Activated T-helper 1 cell treated with anti-CD3 and anti-CD28 coated beads, Interleukin-2, amount 50 U/mL, for 16 hours (primary cell): ENCODE data around the gene TMEM245.

Source experiments
- DNase-seq, 2 donors: peaks; one replicate each; pipeline ENCODE4 v3.0.0-alpha.2; 2020; ENCODE audit warnings: low read depth in 1 of 2, low spot score in 1 of 2

TMEM245 gene

GRCh38 chr9:109119439-109120203, at the start of gene TMEM245:
TMEM245 (minus strand) TSS chr9:109119947; CDS start chr9:109119913, 34 bp downstream.
- DNase-seq: peak; percentile 85 to 88

GRCh38 chr9:109168170-109168569, 48.4 kb upstream of the TMEM245 start:
- DNase-seq: no peak

- DNase-seq: no peak
Observed at GRCh38 chr9:109167716-109168115, 48.0 kb upstream of the TMEM245 start.

- DNase-seq: no peak
Observed at GRCh38 chr9:109166771-109167601, 47.2 kb upstream of the TMEM245 start, which contains the start of gene FRRS1L. FRRS1L (minus strand) TSS chr9:109167249; CDS start chr9:109167138, 111 bp downstream.

GRCh38 chr9:109166171-109166770, 46.5 kb upstream of the TMEM245 start:
- DNase-seq: no peak

GRCh38 chr9:109164042-109164441, 44.3 kb upstream of the TMEM245 start:
- no peak for DNase-seq

- DNase-seq: no peak
Observed at GRCh38 chr9:109163194-109163593, 43.4 kb upstream of the TMEM245 start.

- no peak for DNase-seq
Observed at GRCh38 chr9:109162677-109163076, 42.9 kb upstream of the TMEM245 start.

- DNase-seq: no peak
Observed at GRCh38 chr9:109161471-109161870, 41.7 kb upstream of the TMEM245 start.

GRCh38 chr9:109159583-109159982, 39.8 kb upstream of the TMEM245 start:
- no peak for DNase-seq

GRCh38 chr9:109158651-109159050, 38.9 kb upstream of the TMEM245 start:
- no peak for DNase-seq

GRCh38 chr9:109156708-109157107, 37.0 kb upstream of the TMEM245 start:
- DNase-seq: no peak

- DNase-seq: no peak
Observed at GRCh38 chr9:109150925-109151545, 31.3 kb upstream of the TMEM245 start.

- no peak for DNase-seq
Observed at GRCh38 chr9:109149722-109150121, 30.0 kb upstream of the TMEM245 start.

- no peak for DNase-seq
Observed at GRCh38 chr9:109149089-109149488, 29.3 kb upstream of the TMEM245 start.

- no peak for DNase-seq
Observed at GRCh38 chr9:109145051-109145450, 25.3 kb upstream of the TMEM245 start.

- DNase-seq: no peak
Observed at GRCh38 chr9:109143881-109144562, 24.3 kb upstream of the TMEM245 start.

GRCh38 chr9:109141375-109141774, 21.6 kb upstream of the TMEM245 start:
- no peak for DNase-seq

- DNase-seq: no peak
Observed at GRCh38 chr9:109139851-109140250, 20.1 kb upstream of the TMEM245 start.

GRCh38 chr9:109138421-109138820, 18.7 kb upstream of the TMEM245 start:
- no peak for DNase-seq

- DNase-seq: no peak
Observed at GRCh38 chr9:109134167-109134578, 14.4 kb upstream of the TMEM245 start.
